ENCODE data around the gene LARGE1. TPM values are rescaled to one million over a fixed set of nuclear protein-coding genes. Genes with fewer than 3 reads are reported as not detected.

Gene LARGE1
- total RNA-seq, 1 donor from 2014 or later = 0.47 TPM

DNA sequence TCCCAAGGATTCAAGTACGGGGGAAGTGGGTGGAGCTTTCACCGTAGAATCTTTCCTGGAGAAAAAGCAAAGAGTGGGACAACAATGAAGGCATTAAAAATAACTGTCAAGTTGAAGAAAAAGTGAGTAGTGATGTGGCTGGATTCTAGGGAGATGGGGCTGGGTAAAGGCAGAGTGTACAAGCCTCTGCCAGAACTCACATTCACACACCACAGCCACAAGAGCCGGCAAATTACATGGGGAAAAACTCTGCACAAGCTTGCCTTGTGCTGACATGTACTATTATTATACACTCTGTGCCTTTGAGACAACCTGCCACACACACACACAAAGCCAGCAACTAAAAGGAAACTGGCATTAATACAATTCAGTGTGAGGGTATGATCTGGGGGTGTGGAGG is 182.6 kb downstream of the LARGE1 start:
- H3K4me1 Mint-ChIP-seq = no peaks in the 10 kb centered on the region
- no peaks in the 10 kb centered on the region for H3K36me3 Mint-ChIP-seq (ENCODE audit: low read depth)
- H3K27me3 Mint-ChIP-seq = no peaks in the 10 kb centered on the region
- no peak overlapping the region for H3K4me3 Mint-ChIP-seq
- no peak overlapping the region for H3K27ac Mint-ChIP-seq
- intact Hi-C loops (cut with micrococcal nuclease) = no loop called here
- no peak for DNase-seq
- H3K9me3 Mint-ChIP-seq = peaks cover 16% of the 10 kb centered on the region

GRCh38 chr22:33735978-33736377 is 184.3 kb downstream of the LARGE1 start:
- Mint-ChIP-seq H3K27ac (no peak overlapping the region), H3K36me3 (ENCODE audit: low read depth) (no peaks in the 10 kb centered on the region), H3K4me1 (no peaks in the 10 kb centered on the region), H3K9me3 (peaks cover 21% of the 10 kb centered on the region), H3K4me3 (no peak overlapping the region), H3K27me3 (no peaks in the 10 kb centered on the region)
- no peak for DNase-seq
- intact Hi-C loops (cut with micrococcal nuclease) = no loop called here

DNA sequence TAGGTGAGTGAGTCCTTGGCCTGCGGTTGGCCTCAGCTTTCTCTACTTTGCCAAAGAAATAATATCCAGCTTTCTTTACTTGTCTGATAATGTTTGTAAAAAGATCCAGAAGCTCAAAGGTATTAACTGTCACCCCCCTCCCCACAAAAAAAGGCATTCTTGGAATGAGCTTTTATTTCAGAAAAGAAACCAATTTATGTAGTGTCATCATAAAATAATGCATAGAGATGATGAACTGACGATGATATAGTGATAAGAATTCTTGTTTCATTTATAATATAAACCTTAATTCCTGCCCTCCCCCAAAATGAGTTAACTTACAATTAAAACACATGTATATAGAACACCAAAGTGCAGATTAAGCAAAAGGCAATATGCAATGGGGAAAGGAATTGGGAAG is 191.4 kb downstream of the LARGE1 start:
- H3K36me3 Mint-ChIP-seq (ENCODE audit: low read depth) = no peaks in the 10 kb centered on the region
- no peak overlapping the region for H3K27ac Mint-ChIP-seq
- intact Hi-C loops (cut with micrococcal nuclease) = no loop called here

DNA sequence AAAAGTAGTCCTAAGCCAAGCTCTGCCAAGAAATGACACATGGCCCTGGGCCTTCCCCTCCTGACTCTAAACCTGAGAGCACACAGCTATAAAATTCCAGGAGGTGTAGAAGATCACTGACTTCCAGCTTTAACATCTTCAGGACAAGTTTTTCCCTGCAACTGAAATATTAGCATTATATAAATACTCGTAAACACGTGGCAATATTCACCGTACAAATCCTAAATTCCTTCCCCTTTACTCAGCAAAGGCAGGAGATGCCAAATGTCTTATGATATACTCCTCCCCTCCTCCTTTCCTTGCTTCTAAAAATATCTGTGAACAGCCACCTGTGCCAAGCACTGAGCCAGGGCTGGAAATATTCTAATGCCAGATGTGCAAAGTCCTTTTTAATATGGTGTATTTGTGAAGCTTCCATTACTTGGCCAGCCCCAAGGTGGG is 194.0 kb downstream of the LARGE1 start:
- intact Hi-C loops (cut with micrococcal nuclease) = no loop called here
- Mint-ChIP-seq H3K4me1 (no peaks in the 10 kb centered on the region), H3K27ac (no peak overlapping the region), H3K9me3 (peaks cover 12% of the 10 kb centered on the region), H3K4me3 (no peak overlapping the region), H3K27me3 (no peaks in the 10 kb centered on the region), H3K36me3 (ENCODE audit: low read depth) (no peaks in the 10 kb centered on the region)
- DNase-seq = no peak

More for the DNA sequence above, 191.4 kb downstream of the LARGE1 start:
- Mint-ChIP-seq H3K4me1 (no peaks in the 10 kb centered on the region), H3K9me3 (peaks cover 12% of the 10 kb centered on the region), H3K27me3 (no peaks in the 10 kb centered on the region), H3K4me3 (no peak overlapping the region)
- DNase-seq = no peak

DNA sequence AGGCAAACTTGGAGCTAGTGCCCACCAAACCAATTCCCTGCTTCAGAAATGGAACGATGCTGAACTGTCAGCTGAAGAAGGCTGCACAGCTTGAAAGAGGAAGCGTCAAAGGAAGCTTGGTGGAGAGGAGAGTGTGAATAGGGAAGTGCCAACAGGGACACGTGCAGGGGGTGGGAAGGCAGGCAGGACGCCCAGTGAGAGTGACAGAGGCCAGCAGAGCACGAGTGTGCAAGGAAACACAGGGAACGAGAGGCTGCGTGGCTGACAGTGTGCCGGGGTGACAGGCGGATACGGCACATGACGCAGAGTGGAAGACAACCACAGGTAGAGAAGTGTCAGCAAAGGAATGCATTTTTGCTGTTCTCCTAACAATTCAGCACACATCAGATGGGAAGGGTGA is 196.4 kb downstream of the LARGE1 start:
- Mint-ChIP-seq H3K4me1 (no peaks in the 10 kb centered on the region), H3K27ac (no peak overlapping the region), H3K4me3 (no peak overlapping the region), H3K36me3 (ENCODE audit: low read depth) (no peaks in the 10 kb centered on the region), H3K27me3 (no peaks in the 10 kb centered on the region), H3K9me3 (peaks cover 17% of the 10 kb centered on the region)
- DNase-seq = no peak
- intact Hi-C loops (cut with micrococcal nuclease) = no loop called here

DNA sequence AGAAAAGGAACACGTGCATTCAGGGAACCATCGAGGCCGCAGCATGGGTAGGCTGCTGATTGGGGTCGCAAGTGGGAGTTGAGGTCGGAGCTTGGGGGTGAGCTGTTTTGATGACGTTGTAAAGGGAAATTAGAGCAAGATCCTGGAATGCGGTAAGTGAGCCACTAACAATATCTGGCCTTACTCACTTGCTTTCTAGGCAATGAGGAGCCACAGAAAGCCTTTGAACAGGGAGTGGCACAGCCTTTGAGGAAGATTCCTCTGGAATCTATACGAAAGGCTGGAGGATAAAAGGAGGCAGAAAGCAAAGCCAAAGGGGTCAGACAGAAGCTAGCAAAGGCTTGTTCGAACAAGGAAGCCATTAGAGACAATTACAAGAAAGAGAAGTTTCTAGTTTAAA is 197.5 kb downstream of the LARGE1 start:
- no peaks in the 10 kb centered on the region for H3K36me3 Mint-ChIP-seq (ENCODE audit: low read depth)
- H3K27ac Mint-ChIP-seq = no peak overlapping the region
- no peak for DNase-seq
- intact Hi-C loops (cut with micrococcal nuclease) = no loop called here
- H3K4me1 Mint-ChIP-seq = no peaks in the 10 kb centered on the region
- H3K9me3 Mint-ChIP-seq = peaks cover 17% of the 10 kb centered on the region
- H3K4me3 Mint-ChIP-seq = no peak overlapping the region
- no peaks in the 10 kb centered on the region for H3K27me3 Mint-ChIP-seq

- H3K4me3 Mint-ChIP-seq = no peak overlapping the region
- peaks cover 17% of the 10 kb centered on the region for H3K9me3 Mint-ChIP-seq
These were observed 200.0 kb downstream of the LARGE1 start for GRCh38 chr22:33720166-33720878.

GRCh38 chr22:33717694-33718396 is 202.4 kb downstream of the LARGE1 start:
- intact Hi-C loops (cut with micrococcal nuclease) = no loop called here
- H3K4me1 Mint-ChIP-seq = no peaks in the 10 kb centered on the region
- H3K4me3 Mint-ChIP-seq = no peak overlapping the region

More at GRCh38 chr22:33720166-33720878, 200.0 kb downstream of the LARGE1 start:
- no peaks in the 10 kb centered on the region for H3K4me1 Mint-ChIP-seq
- H3K27me3 Mint-ChIP-seq = no peaks in the 10 kb centered on the region
- no peaks in the 10 kb centered on the region for H3K36me3 Mint-ChIP-seq (ENCODE audit: low read depth)
- intact Hi-C loops (cut with micrococcal nuclease) = no loop called here
- no peak overlapping the region for H3K27ac Mint-ChIP-seq
- DNase-seq = no peak

DNA sequence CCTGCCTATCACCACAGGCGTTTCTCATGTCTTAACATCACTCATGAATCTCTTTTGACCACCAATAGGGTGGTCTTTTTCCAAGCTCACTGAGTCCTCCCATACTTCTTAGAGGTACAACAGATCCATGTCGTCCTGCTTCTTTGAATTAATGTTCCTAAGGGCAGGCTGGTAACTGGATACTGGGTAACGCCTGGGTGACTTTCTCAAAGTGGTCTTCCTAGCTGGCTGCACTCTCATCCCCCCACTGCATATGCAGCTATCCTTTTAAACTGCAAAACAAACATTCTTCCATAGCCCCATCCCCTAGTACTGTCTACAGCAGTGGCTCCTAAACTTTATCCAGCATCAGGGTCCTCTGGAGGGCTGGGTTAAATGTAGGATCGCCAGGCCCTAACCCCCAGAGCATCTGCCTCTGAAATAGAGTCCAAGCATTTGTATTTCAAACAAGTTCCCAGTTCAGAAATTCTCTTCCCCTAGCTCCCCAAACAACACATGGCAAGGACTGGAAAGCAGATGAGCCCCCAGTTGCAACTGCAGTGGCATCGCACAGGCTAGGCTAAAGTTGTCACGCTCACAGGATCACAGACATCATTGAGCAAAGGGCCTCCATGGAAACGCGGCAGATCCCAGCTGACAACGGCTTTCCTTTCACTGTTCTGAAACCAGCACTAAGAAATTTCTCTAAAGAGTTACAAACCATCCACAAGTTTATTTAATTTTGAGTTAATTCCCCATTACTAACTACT is 204.9 kb downstream of the LARGE1 start:
- no peak for DNase-seq
- H3K36me3 Mint-ChIP-seq (ENCODE audit: low read depth) = no peaks in the 10 kb centered on the region
- peaks cover 4% of the 10 kb centered on the region for H3K9me3 Mint-ChIP-seq
- H3K27me3 Mint-ChIP-seq = no peaks in the 10 kb centered on the region
- H3K27ac Mint-ChIP-seq = no peak overlapping the region
- H3K4me1 Mint-ChIP-seq = no peaks in the 10 kb centered on the region
- H3K4me3 Mint-ChIP-seq = no peak overlapping the region
- intact Hi-C loops (cut with micrococcal nuclease) = no loop called here

More at GRCh38 chr22:33717694-33718396, 202.4 kb downstream of the LARGE1 start:
- no peaks in the 10 kb centered on the region for H3K36me3 Mint-ChIP-seq (ENCODE audit: low read depth)
- peaks cover 16% of the 10 kb centered on the region for H3K9me3 Mint-ChIP-seq
- no peaks in the 10 kb centered on the region for H3K27me3 Mint-ChIP-seq
- no peak overlapping the region for H3K27ac Mint-ChIP-seq
- DNase-seq = no peak

- H3K4me3 Mint-ChIP-seq = no peak overlapping the region
- H3K27me3 Mint-ChIP-seq = no peaks in the 10 kb centered on the region
- H3K4me1 Mint-ChIP-seq = no peaks in the 10 kb centered on the region
- H3K27ac Mint-ChIP-seq = no peak overlapping the region
- no peaks in the 10 kb centered on the region for H3K36me3 Mint-ChIP-seq (ENCODE audit: low read depth)
- H3K9me3 Mint-ChIP-seq = peaks cover 4% of the 10 kb centered on the region
- intact Hi-C loops (cut with micrococcal nuclease) = no loop called here
- DNase-seq = no peak
These were observed 209.9 kb downstream of the LARGE1 start for GRCh38 chr22:33710326-33710725.

GRCh38 chr22:33707581-33707980 is 212.7 kb downstream of the LARGE1 start:
- no peaks in the 10 kb centered on the region for H3K36me3 Mint-ChIP-seq (ENCODE audit: low read depth)
- no peak overlapping the region for H3K27ac Mint-ChIP-seq
- no peaks in the 10 kb centered on the region for H3K27me3 Mint-ChIP-seq
- peaks cover 9% of the 10 kb centered on the region for H3K9me3 Mint-ChIP-seq
- intact Hi-C loops (cut with micrococcal nuclease) = no loop called here
- no peak for DNase-seq
- H3K4me3 Mint-ChIP-seq = no peak overlapping the region
- H3K4me1 Mint-ChIP-seq = no peaks in the 10 kb centered on the region

GRCh38 chr22:33706100-33706499 is 214.2 kb downstream of the LARGE1 start:
- H3K4me1 Mint-ChIP-seq = no peaks in the 10 kb centered on the region
- H3K27me3 Mint-ChIP-seq = no peaks in the 10 kb centered on the region

DNA sequence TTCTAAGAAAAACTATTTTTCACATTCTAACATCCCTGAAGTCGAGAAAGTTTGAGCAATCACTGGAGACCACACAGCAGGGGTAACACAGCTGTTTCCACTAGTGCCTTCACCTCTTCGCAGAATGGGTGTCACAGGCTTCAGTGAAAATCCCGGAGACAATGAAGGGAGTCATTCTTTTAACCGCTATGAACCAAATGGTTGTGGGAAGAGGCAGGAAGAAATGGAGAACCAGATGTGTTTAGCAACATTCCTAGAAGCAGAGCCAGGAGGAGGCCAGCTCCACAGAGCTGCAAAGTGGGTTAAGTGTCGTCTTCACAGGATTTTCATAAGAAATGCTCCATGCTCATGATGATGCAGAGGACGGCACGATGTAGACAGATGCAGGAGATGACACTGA is 221.1 kb downstream of the LARGE1 start:
- no peaks in the 10 kb centered on the region for H3K36me3 Mint-ChIP-seq (ENCODE audit: low read depth)
- DNase-seq = no peak
- no peaks in the 10 kb centered on the region for H3K4me1 Mint-ChIP-seq
- H3K27ac Mint-ChIP-seq = no peak overlapping the region
- intact Hi-C loops (cut with micrococcal nuclease) = no loop called here
- H3K9me3 Mint-ChIP-seq = peaks cover 12% of the 10 kb centered on the region
- H3K27me3 Mint-ChIP-seq = no peaks in the 10 kb centered on the region
- H3K4me3 Mint-ChIP-seq = no peak overlapping the region

More at GRCh38 chr22:33706100-33706499, 214.2 kb downstream of the LARGE1 start:
- H3K4me3 Mint-ChIP-seq = no peak overlapping the region
- H3K9me3 Mint-ChIP-seq = peaks cover 9% of the 10 kb centered on the region
- intact Hi-C loops (cut with micrococcal nuclease) = no loop called here
- no peaks in the 10 kb centered on the region for H3K36me3 Mint-ChIP-seq (ENCODE audit: low read depth)
- no peak for DNase-seq
- H3K27ac Mint-ChIP-seq = no peak overlapping the region

- H3K27me3 Mint-ChIP-seq = no peaks in the 10 kb centered on the region
- no peak overlapping the region for H3K4me3 Mint-ChIP-seq
- H3K36me3 Mint-ChIP-seq (ENCODE audit: low read depth) = no peaks in the 10 kb centered on the region
- peaks cover 17% of the 10 kb centered on the region for H3K9me3 Mint-ChIP-seq
- intact Hi-C loops (cut with micrococcal nuclease) = no loop called here
- no peaks in the 10 kb centered on the region for H3K4me1 Mint-ChIP-seq
- H3K27ac Mint-ChIP-seq = no peak overlapping the region
- no peak for DNase-seq
These were observed 222.6 kb downstream of the LARGE1 start for GRCh38 chr22:33697640-33698039.
